ENCODE results near the gene CASTOR1.

The CASTOR1 gene

DNA sequence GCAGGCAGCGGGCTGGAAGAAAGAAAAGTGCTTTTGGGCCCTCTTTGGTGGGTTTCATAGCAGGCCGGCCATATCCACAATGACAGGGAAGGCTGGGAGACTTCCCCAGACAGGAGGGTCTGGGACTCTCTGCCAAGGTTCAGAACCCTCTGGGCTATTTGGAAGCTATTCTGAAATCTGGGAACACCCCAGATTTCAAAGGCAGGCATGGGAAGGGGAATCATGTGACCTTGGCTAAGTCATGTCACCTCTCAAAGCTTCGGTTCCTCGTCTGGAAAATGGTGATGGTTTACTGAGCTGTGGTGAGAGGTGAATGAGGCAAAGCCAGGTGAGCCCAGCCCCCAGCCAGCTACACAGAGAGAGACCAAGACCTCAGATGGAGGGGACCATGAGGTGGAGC is 4.6 kb downstream of the CASTOR1 start:
- no peak for DNase-seq (ENCODE audit: low read depth)

- DNase-seq (ENCODE audit: low read depth) = no peak
Measured at GRCh38 chr22:30284172-30284571, 5.1 kb downstream of the CASTOR1 start.

- no peak for DNase-seq (ENCODE audit: low read depth)
Measured at GRCh38 chr22:30283342-30283741, 6.0 kb downstream of the CASTOR1 start.

- DNase-seq (ENCODE audit: low read depth) = no peak
Measured at GRCh38 chr22:30282616-30283046, 6.7 kb downstream of the CASTOR1 start.

DNA sequence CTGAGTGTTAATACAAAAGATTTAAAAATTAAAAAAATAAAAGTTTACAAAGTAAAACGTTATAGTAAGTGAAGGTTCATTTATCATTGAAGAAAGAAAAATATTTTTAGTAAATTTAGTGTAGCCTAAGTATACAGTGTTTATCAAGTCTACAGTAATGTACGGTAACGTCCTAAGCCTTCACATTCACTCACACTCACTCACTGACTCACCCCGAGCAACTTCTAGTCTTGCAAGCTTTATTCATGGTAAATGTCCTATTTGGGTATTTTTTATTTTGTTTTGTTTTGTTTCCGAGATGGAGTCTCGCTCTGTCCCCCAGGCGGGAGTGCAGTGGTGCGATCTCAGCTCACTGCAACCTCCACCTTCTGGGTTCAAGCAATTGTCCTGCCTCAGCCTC is 8.8 kb downstream of the CASTOR1 start:
- DNase-seq (ENCODE audit: low read depth) = no peak

GRCh38 chr22:30279932-30280331 is 9.4 kb downstream of the CASTOR1 start:
- DNase-seq (ENCODE audit: low read depth) = no peak

DNA sequence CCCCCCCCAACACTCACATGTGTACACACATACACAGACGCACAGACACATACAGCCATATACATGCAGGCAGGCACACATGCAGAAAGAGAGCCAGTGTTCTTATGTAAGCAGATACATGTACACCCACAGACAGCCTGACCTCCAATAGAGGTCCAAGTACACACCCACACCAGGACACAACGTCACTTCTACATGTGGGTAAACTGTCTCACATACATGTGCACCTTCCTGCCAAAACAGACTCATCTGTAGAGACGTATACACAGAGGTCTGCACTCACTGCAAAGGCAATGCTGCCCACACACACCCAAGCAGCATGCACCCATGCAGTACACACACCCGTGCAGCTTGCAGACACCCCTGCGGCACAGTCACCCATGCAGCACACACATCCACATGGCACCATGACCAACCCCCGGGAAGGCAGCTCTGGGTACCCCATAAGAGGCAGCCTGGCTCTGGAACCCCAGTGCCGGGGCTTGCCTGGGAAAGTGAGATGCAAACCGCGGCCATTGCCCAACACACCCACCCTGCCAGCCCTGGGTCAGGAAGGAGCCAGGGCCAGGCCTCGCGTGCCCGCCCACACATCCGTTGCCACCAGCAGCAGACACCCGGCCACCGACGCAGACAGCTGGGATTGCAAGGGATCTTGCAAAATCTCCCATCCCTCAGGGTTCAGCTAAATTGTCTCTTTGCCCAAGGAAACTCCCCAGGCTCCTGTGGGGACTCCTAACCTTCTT is 10.1 kb downstream of the CASTOR1 start:
- no peak for DNase-seq (ENCODE audit: low read depth)

DNA sequence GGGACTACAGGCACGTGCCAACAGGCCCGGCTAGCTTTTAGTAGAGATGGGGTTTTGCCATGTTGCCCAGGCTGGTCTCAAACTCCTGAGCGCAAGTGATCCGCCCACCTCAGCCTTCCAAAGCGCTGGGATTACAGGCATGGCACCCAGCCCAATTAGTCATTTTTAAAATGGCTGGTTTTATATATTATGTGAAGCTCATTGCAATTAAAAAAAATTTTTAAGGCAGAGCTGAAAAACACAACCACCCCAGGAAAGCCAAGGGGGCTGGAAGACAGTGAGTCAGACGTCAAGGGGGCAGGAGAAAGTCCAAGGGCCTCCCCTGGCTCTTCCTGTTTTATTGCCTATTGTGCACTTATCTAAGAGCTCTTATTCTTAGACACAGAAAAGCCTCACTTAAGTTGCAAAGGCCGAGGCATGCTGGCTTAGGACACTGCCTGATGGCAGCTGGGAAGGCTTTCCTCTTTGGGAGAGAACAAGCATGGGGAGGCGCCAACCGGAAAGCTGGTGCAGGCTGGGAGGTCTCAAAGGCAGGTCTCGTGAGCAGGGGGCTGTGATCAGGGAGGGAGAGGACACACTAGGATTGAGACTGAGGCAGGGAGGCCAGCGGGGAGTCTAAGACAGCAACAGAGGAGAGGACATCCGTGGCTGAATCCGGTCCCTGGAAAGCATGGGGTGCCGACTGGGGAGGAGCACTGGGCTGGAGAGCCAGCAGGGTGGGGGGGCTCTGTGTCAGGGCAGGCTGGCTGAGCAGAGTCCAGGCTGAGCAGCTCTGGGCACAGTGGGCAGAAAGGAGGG is 11.6 kb downstream of the CASTOR1 start:
- DNase-seq (ENCODE audit: low read depth) = no peak

GRCh38 chr22:30276039-30276438 is 13.3 kb downstream of the CASTOR1 start:
- no peak for DNase-seq (ENCODE audit: low read depth)

- no peak for DNase-seq (ENCODE audit: low read depth)
Measured at GRCh38 chr22:30275625-30276024, 13.7 kb downstream of the CASTOR1 start.

- no peak for DNase-seq (ENCODE audit: low read depth)
Measured at GRCh38 chr22:30274437-30274812, 14.9 kb downstream of the CASTOR1 start.

- no peak for DNase-seq (ENCODE audit: low read depth)
Measured at GRCh38 chr22:30273711-30274436, 15.4 kb downstream of the CASTOR1 start.

GRCh38 chr22:30272781-30273601 is 16.3 kb downstream of the CASTOR1 start:
- no peak for DNase-seq (ENCODE audit: low read depth)

- no peak for DNase-seq (ENCODE audit: low read depth)
Measured at GRCh38 chr22:30270832-30271231, 18.5 kb downstream of the CASTOR1 start.

GRCh38 chr22:30268331-30268730 is 21.0 kb downstream of the CASTOR1 start:
- DNase-seq (ENCODE audit: low read depth) = no peak

DNA sequence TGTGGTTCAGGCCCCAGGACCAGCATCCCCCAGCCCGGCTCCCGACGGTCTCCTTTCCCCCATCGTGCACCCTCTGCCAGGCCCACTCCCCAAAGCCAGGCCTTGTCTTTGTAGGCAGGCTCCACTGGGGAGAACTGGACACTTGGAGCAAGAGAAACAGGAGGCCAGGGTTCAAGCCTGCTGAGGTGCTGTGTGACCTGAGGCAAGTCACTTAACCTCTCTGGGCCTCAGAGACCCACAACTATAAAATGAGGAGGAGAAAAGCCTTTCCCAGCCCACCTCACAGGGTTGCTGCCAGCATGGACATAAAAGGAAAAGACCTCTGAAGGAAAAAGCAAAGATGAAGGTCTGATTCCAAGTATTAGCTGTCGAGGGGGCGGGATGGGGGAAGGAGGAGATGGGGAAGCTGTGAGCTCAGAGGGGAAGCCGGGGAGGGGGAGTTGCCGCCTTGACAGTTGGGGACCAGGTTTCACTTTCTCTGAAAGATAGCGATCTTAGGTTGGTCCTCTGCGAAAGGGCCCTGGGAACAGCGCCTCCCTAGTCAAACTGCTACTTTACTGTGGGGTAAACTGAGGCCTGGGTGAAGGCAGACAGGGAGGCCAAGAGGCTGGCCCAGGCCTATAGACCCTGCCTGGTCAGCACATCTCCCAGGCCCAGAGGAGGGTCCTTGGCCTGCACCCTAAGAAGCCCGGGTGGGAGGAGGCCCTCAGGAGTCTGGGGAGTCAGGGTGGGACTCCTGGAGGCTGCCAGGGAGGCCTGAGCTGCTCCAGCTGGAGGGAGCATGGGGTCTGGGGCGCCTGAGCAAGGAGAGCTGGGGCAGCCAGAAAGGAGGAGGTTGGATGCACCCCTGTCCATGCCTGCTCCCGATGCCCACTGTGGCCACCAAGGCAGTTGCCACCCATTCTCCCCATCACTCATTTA is 21.7 kb downstream of the CASTOR1 start:
- peak; percentile 37 for DNase-seq (ENCODE audit: low read depth)

DNA sequence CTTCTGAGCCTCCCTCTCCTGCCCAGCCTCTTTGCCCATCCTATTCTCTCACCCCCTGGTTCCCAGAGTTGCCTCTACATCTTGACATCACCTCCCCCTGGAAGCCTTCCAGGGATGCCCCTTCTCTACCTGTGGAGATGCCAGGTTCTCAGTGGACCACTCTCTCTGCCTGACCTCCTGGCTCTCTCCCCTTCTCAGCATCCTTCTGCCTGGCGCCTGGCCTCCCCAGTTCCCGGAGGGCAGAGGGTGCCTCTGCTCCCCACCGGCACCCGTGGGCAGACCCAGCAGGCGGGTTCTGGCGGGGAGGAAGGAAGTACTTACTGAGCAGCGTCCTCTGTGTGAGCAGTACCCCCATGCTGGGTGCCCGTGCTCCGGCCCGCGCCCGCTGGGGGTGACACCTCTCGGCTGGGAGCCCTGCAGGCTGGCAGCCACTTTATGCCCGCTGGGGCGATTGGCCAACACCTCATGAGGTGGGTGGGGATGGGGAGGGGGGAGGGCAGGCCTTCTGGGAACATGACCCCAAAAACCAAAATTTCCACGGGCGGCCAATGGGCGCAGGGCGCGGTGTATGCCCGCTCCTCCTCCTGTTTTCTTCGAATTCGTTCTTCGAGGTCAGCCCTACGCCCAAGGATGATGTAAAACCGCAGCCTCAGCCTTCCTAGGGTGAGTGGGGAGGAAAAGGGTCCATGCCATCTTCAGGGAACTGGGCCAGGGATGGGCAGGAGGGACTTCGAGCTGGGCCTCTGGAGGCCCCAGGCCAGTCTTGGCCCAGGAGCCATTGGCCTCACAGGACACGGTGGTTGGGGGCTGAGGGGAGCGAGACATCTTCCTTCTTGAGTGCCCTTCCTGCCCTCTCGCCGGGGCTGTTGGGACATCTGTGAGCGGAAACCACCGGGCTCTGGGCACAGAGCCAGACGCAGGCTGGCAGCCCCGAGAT is 22.6 kb downstream of the CASTOR1 start, which contains the start of gene OSM:
TSS of gene OSM (minus strand) at position 407 of the 937 bp plus-strand sequence. CDS start at position 355, 52 bp downstream.
- DNase-seq (ENCODE audit: low read depth) = peak; percentile 34

- peak; percentile 73 for DNase-seq (ENCODE audit: low read depth)
Measured at GRCh38 chr22:30265823-30266444, 23.4 kb downstream of the CASTOR1 start.
